HS-27A (cell line): ENCODE data around the gene CRYAB.
"Not testable (repeated sequence)": the region's sequence is repeated elsewhere in the genome, so short reads cannot be mapped to it uniquely, and the experiment has no call there.

Source experiments
- DNase-seq: peaks from one replicate; pipeline ENCODE4 v3.0.0-alpha.2; 2012; ENCODE audit warnings: low read depth, missing footprints

The CRYAB gene

DNA sequence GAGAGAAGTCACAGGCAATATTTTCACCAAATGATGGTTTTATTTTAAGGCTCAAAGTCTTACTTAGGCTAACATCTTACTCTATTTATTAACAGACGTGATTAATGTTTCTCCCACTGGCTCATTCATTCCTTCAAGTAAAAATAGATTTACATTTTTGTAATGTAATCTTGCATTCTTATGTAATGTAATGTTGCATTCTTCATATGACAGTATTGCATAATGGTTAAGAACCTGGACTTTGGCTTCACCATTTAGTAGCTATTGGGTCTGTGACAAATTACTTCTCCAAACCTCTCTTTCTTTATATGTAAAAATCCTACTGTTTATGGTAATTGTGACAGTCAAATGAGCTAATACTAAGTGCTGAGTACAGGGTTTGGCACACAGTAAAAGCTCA lies 22.3 kb upstream of the CRYAB start:
- no peak for DNase-seq

DNA sequence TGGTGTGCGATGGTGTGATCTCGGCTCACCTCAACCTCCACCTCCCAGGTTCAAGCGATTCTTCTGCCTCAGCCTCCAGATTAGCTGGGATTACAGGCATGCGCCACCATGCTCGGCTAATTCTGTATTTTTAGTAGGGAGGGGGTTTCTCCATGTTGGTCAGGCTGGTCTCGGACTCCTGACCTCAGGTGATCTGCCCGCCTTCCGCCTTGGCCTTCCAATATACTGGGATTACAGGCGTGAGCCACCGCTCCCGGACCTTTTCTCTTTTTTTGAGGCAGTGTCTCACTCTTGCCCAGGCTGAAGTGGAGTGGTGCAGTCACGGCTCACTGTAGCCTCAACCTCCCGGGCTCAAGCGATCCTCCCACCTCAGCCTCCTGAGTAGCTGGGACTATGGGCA lies 21.6 kb upstream of the CRYAB start:
- not testable (repeated sequence) for DNase-seq

DNA sequence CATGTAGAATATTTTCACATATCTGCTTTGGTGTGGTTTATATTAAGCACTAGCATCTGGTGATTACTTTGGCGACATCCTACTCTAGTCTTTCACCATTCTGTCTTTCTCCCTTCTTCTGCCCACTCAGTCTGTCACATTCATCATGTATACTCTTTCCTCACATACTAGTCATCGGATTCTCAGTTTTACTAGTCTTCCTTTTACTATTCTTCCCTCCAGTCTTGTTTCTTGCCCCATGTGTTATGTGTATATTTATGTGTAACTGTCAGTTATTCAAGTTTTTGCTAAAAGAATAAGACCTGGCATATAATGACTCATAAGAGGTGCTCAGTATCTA lies 21.0 kb upstream of the CRYAB start:
- no peak for DNase-seq

DNA sequence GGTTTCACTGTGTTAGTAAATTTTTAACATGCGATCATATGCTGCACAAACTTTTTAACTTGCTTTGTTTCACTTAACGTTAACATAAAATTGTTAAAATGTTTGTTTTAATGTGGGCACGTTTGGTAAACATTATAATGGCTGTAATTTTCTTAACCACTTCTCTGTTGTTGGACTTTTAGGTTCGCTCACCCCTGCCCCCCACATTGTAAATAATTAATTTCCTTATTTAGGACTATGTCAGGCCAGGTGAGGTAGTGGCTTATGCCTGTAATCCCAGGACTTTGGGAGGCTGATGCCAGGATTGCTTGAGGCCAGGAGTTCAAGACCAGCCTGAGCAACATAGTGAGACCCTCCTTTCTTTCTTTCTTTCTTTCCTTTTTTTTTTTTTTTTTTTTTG lies 18.9 kb upstream of the CRYAB start:
- no peak for DNase-seq

DNA sequence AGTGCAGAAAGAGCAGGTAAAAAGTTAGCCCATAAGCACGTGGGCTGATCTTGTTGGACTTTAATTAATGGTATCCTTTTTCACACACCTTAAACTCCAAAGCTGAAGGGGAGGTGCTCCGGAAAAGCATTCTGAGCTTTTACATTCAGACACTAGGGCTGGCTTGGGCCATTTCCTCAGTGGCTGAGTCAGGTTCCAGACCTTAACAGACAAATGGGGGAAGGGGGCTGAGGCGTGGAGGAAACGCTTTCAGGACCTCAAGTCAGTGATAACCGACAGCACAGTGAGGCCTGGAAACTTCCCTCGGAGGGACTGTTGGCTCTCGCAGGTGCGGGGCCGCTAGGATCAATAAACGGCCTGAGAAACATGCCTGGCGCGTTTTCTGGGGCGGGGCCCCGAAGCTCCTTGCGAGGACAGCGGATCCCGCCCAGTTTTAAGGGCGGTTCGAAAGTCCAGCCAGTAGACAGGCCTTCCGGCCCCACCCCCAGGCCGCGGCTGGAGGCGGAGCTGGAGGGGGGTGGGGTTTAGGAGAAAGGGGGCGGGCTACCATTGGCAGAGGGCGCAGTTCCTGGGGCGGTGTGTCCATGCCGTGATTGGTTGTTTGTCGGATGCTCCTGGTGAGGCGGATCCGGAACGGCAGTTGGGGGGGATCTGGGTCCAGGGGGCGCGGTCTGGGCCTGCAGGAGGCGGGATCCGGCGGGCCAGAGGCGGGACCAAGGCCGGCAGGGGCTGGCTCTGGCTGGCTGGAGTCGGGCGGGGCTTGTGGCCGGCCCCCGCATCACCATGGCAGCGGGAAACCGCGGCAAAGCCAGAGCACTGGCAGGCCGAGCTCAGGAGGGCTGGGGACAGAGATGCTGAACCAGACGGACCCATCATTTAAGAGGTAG lies 15.2 kb upstream of the CRYAB start:
- DNase-seq, result peak; percentile 69

DNA sequence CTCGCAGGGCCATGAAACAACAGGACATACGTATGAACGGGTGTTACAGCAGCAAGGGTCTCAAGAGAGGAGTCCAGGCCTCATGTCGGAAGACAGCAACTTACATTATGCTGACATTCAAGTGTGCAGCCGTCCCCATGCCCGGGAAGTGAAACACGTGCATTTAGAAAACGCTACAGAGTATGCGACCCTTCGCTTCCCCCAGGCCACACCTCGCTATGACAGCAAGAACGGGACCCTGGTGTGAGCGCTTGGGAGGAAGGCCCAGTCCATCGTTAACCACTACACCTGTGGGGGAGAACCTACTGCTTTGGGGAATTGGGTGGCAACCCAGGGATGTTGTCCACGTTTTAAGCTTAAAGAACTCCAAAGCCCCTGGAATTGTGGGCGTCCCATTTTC lies 14.4 kb upstream of the CRYAB start:
- DNase-seq, result no peak

DNA sequence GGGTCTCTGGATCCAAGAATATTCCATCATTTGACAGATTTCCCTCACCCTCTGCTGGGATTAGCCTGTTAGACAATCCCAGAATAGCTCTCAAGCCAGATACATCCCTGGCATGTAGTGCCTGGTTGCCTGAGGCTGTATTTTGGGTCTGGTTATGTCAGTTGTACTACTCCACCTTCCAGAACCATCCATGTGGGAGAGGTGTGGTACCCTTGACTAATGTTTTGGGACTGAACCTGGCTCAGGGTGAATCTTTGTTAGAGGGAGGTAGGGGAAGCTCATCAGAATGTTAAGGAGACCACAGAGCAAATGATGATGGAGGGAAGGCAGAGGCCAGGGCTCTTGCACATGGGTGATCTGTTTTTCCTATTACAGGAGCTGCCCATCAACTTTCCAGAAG lies 12.4 kb upstream of the CRYAB start:
- no peak for DNase-seq

DNA sequence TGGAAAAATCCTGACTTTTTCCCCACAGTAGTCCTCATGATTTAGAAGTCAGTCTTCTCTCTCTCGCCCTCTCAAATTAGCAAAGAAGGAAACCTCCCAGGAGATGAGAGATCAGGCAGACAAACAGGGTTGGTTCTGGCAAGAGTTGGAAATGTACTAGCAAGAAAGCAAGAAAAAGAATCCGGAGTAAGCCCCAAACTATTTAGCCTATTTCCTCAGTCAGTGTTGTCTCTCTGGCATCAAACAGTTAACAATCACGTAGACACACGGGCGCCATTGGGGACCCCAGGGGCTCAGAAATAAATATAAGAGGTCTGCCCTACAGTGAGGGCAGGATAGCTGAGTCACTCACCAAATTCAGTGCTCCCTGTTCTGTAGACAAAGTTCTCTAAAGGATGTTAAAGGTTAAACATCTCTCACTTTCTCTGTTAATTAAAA lies 11.8 kb upstream of the CRYAB start:
- no peak for DNase-seq

DNA sequence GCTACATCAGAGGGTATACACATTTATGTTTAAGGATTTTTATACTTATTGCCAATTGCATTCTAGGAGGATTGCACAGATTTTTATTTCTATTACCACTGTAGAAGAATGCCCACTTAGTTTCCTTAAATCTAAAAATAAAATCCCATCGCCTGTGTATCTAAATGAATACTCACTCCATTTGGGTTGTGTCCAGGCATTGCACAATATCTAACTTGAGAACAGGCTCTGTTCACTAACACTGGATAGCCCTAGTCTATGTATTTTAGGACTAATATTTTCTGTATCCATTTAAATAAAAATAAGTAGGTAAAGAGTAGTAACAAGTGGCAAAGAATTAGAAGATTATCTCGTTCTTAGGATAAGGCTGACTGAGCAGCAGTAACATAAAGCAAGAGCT lies 11.2 kb upstream of the CRYAB start:
- DNase-seq, result no peak

DNA sequence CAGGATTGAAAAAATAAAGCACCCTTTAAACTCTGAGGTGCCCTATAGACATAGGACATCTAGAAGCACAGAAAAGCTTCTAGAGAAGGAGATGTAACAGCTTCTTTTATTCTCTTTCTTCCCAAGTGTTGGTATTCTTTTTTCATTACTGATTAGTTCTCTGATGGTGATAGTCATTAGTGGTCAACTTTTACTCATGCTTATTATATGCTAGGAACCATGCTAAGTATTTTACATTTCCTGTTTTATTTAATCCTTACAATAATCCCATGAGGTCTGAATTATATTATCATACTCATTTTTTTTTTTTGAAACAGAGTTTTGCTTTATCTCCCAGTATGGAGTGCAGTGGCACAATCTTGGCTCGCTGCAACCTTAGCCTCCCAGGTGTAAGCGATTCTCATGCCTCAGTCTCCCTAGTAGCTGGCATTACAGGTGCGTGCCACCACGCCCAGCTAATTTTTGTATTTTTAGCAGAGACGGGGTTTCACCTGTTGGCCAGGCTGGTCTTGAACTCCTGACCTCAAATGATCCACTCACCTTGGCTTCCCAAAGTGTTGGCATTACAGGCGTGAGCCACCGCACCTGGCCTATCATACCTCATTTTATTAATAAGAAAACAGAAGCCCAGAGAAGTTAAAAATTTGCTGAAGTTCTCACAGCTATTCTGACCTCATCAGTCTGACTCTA lies 10.1 kb upstream of the CRYAB start:
- DNase-seq, result no peak

DNA sequence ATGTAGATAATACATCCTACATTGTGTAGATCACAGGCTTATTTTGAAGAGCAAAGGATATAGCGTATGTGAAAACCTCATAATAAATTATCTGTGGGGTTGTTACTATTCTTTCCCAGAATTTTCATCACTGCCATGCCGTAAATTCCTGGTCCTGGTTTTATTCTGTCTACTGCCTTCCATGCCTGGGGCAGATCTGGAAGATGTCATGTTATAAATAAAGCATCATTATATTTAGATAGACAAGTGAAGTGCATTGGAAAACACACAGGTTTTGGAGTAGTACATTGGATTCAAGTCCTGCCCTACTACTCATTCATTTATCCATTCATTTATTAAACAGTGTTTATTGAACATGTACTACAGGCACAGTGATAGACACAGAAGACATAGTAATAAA lies 9.3 kb upstream of the CRYAB start:
- DNase-seq, result no peak

DNA sequence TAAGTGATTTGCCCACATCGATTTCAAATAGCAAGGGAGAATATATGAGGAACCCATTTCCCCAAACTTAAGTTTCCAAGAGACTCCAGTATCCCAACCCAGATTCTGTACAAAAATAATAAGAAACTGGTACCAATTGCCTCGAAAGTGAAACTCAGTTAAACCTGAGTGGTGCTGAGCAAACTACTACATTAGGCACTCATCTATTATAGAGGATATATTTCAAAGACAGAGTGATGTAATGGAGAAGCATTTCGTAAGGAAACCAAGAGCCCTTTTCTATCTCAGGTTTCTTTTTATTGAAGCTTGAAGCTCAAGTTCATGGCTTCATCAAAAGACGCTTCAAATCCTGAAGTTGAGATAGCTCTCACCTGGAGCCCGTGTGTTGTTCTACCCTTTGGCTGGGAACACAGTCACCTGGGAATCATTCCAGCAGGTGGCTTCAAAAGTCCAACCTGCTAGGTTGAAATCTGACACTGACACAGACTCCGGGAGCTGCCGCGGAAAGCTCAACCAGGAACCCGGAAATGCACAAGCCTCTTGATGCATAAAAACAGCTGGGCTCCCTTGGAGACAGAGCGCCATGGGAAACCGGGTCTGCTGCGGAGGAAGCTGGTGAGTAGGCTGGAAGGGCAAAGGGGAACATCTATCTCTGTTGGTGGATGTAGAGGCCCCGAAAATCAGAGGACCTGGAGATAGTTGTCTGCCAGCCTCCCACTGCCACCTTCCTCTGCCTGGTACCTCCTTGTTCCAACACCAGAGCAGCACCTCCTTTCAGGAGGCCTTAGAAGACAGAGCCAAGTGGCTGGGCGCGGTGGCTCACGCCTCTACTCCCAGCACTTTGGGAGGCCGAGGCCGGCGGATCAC lies 7.1 kb upstream of the CRYAB start, which contains the start of gene C11orf52:
Gene C11orf52 (plus strand): TSS at position 524 of the 867 bp plus-strand sequence. CDS start 60 bp downstream, at position 584.
- DNase-seq, result no peak

DNA sequence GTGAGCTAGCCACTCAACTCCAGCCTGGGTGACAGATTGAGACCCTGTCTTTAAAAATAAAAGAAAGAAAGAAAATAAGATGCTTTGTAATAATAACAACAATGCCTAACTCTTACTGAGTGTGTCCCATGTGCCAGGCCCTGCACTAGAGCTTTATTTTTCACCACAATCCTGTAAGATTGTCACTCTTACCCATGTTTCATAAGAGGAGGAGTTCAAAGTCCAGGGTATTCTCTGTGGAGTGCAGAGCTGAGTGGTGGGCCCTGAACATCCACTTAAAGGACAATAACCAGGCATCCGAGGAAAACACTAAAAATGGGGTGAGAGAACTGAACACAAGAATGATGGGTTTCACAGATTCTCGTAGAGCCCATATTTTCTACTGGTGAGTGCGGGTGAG lies 6.2 kb upstream of the CRYAB start:
- no peak for DNase-seq

DNA sequence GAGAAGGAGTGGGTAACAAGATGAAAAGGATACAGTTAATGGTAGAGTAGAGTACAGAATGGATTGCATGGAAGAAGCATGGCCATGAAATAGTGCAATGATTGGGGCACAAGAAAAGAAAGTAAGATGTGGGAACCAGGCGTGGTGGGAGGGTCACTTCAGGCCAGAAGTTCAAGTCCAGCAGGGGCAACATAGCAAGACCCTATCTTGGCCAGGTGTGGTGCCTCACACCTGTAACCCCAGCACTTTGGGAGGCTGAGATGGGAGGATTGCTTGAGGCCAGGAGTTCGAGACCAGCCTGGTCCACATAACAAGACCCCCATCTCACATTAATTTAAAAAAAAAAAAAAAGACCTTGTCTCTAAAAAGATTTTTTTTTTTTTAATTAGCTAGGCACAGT lies 5.7 kb upstream of the CRYAB start:
- no peak for DNase-seq

DNA sequence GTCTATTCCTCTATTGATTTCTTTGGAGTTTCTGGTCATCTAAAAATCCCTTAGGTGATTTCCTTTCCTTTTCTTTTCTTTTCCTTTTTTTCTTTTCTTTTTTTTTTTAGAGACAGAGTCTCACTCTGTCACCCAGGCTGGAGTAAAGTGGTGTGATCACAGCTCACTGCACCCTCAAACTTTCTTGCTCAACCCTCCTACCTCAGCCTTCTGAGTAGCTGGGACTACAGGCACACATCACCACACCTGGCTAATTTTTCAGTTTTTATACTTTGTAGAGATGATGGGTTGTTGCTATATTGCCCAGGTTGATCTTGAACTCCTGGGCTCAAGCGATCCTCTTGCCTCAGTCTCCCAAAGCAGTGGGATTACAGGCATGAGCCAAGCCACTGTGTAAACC lies 5.2 kb upstream of the CRYAB start:
- DNase-seq, result no peak

DNA sequence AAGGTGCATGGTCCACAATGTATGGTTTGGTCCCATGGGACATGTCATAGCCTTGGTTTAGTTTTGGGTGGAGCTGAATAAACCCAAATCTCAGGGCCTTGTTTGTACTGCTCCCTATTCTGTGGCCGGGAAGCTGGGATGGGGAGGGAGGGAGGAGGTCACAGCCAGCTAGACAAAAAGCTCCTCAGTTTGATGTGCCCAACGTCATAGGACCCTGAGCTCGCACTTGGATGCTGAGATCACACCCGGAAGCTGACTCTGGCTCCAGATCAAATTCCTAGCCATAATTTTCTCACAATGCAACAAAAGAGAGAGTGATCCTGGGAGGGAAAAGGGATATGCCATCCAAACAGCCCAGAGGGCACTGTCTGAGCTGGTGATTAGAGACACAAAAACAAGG lies 2.4 kb upstream of the CRYAB start:
- DNase-seq, result peak; percentile 36

DNA sequence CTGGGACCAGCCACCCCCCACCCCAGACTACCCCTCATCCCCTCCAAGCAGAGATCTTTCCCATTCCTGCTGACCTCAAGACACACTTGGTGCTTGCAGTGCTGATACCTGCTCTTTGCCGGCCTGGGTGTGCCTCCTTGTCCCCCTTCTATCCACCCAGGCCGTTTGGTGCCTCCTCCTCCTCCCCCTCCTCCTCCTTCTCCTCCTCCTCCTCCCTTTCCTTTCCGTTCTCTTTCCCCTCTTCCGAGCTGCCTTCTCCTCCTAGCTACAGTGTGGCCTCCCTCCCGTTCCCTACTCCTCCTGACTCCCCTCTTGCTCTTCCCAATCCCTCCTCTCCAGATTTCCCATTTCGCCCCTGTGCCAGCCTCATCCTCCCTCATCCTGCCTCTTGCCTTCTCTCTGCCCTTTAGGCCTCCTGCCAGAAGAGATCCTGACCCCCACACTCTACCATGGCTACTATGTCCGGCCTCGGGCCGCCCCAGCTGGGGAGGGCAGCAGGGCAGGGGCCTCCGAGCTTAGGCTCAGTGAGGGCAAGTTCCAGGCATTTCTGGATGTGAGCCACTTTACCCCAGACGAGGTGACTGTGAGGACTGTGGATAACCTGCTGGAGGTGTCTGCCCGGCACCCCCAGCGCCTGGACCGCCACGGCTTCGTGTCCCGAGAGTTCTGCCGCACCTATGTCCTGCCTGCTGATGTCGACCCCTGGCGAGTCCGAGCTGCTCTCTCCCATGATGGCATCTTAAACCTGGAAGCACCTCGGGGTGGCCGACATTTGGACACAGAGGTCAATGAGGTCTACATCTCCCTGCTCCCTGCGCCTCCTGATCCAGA lies 1.7 kb upstream of the CRYAB start:
- DNase-seq, result no peak

DNA sequence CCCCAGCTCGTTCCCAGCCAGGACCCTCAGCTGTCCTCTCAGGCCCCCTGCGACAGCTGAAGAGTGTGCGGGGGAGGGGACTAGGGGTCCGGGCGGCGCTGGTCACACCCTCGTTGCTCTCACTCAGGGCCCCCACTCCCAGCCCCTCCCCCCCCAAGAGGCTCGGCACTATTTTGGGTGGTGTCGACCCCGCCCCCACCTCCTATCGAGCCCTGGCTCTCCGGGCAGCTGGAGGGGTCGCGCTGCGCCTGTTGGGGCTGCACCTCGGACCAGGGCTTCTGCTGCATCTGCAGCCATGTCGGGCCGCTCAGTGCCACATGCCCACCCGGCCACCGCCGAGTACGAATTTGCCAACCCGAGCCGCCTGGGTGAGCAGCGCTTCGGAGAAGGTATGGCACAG lies 965 bp upstream of the CRYAB start, which contains the start of gene HSPB2:
Gene HSPB2 (plus strand): TSS at position 200 of the 400 bp plus-strand sequence. CDS start 96 bp downstream, at position 296.
- no peak for DNase-seq

DNA sequence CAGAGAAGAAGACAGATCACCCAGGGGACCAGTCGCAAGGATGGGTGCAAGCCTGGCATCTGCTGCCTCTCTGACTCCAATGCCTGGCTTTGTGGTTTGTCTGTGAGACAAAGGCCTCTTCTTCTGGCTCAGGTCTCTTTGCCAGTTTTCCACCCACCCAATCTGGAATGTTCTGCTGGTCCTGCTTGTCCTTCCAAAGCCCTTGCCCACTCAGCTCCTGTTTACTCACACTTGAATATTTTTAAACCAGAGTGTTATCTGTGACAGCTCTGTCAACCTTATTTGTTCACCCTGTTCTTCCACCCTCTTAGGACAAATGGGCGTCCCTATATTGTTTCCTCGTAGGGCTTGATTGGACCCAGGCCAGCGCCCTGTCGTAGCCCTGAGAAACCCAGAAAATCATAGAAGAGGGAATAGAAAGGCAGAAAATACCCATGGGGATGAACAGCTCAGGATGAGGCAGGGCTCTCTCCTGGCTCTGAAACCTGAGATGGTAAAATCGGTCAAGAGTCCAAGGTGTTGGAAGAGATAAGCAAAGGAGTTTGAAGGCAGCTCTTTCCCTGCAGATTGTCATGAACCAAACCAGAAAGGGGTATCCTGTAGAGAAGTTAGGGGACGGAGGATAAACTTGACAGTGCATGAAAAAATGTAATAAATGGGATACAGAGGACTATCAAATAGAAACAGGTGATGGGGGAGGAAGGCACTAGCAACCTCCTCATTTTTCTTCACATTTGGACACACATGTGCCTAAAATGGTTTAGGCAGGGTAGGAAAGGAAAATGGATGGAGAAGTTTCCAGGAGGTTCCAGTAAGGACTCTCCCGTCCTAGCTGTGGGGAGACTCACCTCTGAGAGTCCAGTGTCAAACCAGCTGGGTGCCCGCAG lies 651 bp downstream of the CRYAB start:
- no peak for DNase-seq

DNA sequence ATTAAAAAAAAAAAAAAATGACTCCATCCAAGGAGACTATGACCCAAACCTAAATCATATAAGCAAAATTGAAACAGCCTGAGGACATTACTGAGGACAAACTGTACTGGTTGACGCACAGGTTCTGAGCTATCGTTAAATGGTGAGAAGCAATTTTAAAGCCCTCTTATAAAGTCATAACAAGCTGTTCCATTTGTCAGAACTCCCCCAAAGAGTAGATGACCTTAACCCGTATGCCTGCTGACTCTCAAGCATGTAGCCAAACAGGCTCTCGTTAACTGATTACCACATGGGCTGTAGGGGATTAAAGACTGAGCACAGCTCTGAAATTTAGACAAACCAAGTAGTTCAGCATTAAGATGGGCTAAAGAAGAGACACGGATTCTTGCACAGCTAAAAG lies 2.2 kb downstream of the CRYAB start:
- no peak for DNase-seq
